Smooth muscle cell of the brain vasculature (primary cell): Measurements from ENCODE around the gene DDX56.

Experiments
- DNase-seq: peaks from one replicate; pipeline ENCODE4 v3.0.0-alpha.2; 2012; ENCODE audit warnings: low read depth, low spot score

DDX56 gene

DNA sequence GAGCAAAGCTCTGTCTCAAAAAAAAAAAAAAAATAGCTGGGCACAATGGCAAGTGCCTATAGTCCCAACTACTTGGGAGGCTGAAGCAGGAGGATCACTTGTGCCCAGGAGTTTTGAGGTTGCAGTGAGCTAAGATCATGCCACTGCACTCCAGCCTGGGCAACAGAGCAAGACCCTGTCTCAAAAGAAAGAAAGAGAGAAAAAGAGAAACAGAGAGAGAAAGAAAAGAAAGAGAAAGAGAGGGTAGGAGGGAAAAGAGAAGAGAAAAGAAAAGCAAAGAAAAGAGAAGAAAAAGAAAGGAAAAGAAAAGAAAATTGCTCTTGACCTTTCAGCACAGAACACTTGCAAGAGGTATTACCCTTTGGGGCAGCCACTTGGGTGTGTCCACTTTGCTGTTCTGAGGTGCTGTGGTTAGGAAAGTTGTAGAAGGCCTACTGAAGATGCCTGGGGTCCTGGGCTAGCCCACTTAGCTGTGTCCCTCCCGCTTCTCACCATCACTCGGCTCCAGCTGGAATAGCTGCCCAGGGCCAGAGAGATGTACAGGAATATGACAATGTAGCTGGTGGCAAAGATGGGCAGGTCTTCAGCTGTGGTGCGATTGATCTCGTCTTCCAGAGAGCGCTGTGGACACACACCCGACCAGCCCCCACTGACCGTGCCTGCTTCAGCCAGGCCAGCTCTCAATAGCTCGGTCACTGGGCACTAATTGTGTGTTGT, 38.2 kb downstream of the DDX56 start:
- no peak for DNase-seq

DNA sequence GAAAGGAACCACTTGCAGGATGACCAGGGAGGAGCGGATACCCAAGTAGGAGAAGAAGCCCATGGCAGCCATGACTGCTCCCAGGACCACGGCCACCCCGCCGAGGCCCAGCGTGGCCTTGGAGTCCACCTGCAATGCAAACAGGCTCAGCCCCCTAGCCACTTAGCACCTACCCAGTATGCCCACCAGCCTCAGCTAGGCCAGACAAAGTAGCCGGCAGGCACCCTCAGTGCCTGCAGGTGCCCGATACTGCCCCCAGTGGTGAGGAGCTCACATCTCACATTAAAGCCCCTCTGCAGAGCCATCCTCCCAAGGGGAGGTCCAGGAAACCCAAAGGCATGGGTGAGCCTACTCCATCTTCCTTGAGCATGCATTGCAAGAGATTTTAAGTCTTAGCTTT, 39.2 kb downstream of the DDX56 start:
- DNase-seq: no peak

DNA sequence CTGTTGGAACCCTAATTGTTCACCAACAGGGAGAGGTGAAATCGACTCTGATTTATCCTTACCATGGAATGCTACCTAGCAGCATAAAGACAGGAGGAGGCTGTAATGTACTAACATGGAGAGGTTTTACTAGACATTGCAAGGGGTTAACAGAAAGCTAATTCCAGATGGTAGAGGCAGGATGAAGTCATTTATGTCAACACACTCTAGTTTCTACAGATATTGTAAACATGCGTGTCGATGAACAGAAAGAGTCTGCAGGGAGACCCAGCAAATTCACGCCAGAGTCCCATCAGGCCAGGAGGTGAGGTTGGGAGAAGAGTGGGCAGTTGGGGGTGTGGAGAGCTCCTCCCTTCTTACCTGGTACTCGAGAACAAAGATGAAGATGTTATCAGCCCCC, 39.6 kb downstream of the DDX56 start:
- peak; percentile 15 for DNase-seq

DNA sequence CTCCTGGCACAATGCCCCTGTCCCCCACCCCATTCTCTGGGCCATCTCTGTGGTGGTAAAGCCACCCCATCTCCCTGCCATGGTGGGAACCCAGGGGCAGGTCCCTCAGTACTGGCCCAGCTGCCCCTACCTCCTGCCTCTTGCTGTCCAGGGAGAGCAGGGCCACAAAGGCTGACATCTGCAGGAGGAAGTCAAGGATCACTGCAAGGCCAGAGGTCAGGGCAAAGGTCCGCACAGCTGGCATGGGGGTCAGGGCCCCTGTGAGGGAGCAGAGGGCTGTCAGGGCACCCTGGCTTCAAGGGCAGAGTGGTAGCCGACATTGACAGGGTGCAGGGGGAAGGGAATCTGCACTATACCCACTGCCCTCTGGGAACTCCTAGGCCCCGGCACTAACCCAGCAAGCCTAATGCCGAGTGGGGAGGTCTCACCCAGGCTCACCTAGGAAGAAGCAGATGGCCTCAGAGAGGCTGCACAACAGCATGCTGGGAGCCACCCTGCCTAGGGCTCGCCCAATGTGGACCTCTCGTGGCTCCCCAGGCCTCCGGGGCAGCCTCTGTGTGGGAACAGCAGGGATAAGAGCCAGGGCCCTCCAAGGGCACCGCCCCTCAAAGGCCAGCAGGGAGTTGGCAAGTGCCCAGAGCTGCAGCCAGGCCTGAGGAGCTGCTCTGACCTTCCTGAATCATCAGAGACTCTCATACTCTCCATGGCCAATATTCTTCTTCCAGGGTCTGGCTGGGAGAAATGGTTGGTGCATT, 40.2 kb downstream of the DDX56 start:
- DNase-seq: peak; percentile 29

DNA sequence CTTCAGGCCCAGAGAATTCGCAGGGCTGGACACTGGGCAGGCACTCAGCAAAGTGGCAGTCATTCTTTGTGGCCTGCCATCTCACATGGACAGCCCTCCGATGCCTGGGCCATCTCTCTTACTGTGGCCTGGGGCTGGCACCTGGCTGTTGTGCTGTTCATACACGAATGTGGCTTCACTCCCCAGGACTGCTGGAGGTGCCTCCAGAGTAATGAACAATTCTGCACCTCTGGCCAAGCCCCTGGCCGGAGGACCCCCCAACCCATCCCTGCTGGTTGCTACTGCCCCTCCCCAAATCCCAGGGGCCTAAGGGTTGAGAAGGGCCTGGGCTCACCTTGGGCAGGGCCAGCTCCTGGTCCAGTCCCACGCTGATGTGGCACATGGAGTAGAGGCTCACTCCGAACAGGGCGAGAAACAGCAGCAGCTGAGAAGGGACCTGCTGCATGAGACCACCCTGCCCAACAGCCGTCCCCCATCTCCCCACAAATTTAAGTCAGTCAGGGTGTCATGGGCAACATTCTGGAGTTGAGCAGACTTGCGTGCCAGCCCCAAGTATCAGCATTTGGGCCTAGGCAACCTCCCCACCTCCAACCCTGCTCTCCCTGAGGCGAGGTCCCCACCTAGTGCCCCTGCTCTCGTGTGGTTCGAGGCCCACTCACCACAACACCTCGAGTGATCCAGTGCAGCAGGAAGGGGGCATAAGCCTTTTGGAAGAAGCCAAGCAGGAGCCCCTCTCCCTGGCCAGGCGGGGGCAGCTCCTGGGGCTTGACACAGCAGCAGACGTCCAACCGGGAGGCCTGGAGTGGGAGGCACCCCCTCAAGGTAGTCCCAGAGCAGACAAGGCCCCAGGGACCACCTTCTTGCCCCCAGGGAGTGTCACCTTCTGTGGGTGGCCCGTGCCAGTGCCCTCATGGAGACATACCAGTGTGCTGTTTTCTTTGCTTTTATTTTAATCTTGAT, 42.0 kb downstream of the DDX56 start:
- DNase-seq: no peak

DNA sequence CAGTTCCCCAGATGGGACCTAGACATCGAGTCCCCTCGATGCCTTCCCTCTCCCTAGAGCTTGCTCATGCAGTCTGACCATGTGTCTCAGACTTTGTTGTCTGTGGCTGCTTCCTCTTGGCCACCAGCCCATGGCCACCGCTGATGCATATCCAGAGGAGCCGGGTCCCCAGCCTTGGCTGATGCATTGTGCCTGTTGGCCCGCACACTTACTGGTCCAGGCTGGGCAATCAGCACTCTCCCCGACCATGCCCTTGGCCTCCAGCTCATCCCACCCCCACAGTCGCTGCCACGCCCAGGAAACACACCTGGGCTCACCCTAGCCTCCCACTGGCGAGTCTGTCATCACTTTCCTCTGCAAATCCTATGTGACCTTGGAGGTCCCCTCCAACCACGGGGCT, 42.7 kb downstream of the DDX56 start:
- DNase-seq: no peak

DNA sequence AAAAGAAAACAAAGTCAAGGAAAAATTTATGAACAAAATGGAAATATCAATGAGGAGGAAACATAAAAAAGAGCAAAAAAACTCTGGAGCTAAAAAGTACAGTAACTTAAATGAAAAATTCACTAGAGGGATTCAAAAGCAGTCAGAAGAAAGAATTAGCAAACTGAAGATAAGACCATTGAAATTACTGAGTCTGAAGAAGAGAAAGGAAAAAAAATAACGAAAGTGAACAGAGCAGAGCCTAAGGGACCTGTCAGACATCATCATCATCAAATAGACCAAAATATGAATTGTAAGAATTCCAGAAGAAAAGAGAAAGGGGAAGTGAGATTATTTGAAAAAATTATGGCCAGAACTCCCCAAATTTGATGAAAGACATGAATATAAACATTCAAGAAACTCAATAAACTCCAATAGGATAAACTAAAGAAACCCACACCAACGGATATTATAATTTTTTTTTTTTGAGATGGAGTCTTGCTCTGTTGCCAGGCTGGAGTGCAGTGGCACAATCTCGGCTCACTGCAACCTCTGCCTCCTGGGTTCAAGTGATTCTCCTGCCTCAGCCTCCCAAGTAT, 48.8 kb downstream of the DDX56 start:
- DNase-seq: no peak

DNA sequence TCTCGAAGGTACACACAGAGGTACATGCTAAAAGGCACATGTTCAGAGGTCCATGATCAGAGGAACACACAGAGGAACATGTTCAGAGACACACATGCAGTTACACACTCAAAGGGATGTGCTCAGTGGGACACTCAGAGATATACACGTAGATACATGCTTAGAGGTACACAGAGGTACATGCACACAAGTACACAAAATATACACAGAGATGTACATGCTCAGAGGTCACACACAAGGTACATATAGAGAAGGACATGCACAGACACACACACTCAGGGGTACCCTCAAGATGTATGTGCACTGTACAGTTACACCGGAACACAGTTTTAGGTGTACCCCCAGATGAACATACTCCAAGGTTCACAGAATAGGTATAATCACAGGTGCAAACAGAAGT, 51.4 kb downstream of the DDX56 start:
- DNase-seq: no peak

DNA sequence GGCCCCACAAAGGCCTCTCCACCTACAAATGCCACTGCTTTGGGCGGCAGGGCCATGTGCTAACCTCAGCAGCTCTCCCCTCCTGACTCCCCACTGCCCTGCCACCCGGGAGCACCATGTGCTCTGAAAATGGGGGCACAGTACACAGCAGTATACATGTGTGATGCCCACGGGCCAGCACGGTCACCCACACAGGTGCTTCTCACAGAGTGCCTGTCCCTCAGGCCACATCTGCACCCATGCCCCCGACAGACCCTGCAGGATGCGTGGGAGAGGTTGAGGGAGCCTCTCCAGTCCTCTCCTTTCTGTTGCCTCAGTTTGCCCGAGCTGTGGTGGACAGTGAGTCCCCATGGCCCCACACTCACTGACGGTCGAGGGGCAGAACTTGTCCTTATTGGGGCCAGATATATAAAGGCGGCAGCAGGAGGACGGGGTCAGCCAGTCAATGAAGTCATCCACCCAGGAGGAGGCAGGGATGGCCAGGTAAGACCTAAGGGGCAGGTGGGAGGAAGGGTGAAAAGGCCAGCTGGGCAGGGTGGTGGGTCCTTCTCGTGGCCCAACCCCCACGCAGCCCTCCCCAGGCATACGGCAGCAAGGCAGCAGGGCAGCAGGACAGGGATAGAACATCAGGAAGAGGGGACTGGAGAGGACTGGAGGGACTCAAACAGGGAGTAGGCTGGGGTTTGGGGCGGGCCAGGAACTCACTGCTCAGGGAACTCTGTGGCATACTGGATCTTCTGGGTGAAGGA, 52.2 kb downstream of the DDX56 start:
- DNase-seq: no peak

DNA sequence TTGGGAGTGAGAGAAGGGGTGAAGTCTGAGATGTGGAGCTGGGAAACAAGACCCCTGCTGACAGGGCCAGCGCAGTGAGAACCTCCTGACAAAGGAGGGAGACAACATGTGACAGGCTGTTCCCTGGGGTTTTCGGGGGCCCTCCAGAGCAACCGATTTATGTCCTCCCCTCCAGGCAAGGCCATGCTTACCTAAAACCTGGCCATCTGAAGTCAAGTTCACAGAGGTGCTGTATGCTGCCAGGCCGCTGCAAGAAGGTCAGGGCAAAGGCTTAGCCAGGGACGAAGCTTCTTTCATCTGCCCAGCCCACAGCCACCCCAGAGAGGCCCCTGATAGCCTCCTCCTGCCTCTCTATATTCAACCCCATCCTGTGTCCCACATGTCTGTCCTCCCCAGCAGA, 53.1 kb downstream of the DDX56 start:
- DNase-seq: no peak

DNA sequence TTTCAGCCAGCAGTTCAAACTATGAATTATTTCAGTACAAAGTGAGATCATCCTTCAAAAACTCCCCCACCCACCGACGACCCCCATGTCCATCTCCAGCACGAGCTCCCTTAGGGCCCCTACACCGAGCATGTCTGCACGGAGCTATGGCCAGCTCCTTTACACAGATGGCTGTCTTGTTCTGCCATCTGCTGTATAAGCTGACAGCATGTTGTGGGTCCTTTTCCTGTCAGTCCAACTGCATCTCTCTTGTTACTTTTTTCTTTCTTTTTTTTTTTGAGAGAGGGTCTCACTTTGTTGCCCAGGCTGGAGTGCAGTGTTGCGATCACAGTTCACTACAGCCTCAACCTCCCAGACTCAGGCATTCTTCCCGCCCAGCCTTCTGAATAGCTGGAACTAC, 54.2 kb downstream of the DDX56 start:
- no peak for DNase-seq

DNA sequence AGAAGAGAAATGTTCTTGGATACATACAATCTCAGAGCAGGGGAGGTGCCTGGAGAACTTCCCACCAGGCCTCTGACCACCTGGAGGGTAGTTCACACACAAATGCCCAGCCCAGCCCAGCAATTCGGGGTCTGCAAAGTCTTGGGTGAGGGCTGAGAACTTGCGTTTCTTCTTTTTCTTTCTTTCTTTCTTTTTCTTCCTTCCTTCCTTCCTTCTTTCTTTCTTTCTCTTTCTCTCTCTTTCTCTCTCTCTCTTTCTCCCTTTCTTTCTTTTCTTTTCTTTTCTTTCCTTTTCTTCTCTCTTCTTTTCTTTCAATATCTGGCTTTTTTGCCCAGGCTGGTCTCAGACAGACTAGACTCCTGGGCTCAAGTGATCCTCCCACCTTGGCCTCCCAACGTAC, 54.9 kb downstream of the DDX56 start:
- no peak for DNase-seq

DNA sequence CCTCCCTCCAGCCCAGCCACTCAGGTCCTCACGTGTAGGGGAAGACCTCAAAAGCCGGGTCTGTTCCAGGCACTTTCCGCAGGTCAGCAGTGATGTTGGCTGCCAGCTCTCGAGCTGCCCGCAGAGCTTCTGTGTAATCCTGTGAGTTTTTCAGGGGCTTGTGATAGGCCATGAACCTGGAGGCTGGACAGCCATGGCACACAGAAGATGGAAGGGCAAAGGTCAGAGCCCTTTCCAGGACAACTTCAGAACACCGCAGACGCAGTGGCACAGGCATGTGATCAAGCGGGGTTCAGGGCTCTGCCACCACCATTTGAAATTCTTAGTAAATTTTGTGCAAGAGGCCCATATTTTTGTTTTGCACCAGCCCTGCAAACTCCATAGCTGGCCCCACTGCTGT, 56.5 kb downstream of the DDX56 start:
- DNase-seq: no peak
